HCT116 (cell line): ENCODE data around the gene RIBC2.

ENCODE experiments used
- EZH2 ChIP-seq: fragments of 200-600 bp; sonication (generic); IDR thresholded peaks from 2 replicates; pipeline ENCODE4 v1.6.1; 2017; ENCODE audit warnings: antibody characterized with exemption, mixed run types
- TF ChIP-seq, protein P1 (sequence below), 3 experiments: fragments of 200-600 bp in 1 of 3; sonication (generic) in 1 of 3; IDR thresholded peaks in 2 of 3; conservative IDR thresholded peaks in 1 of 3; 2 replicates each; pipeline ENCODE4 v1.5.1; 2012 to 2017; ENCODE audit warnings: low read depth in 2 of 3, low read length in 2 of 3, antibody characterized with exemption in 1 of 3, borderline replicate concordance in 1 of 3, control low read depth in 1 of 3, mild to moderate bottlenecking in 1 of 3, mixed read lengths in 1 of 3, mixed run types in 1 of 3, moderate library complexity in 1 of 3; ENCODE audit not compliant: insufficient read depth in 1 of 3

DNA sequence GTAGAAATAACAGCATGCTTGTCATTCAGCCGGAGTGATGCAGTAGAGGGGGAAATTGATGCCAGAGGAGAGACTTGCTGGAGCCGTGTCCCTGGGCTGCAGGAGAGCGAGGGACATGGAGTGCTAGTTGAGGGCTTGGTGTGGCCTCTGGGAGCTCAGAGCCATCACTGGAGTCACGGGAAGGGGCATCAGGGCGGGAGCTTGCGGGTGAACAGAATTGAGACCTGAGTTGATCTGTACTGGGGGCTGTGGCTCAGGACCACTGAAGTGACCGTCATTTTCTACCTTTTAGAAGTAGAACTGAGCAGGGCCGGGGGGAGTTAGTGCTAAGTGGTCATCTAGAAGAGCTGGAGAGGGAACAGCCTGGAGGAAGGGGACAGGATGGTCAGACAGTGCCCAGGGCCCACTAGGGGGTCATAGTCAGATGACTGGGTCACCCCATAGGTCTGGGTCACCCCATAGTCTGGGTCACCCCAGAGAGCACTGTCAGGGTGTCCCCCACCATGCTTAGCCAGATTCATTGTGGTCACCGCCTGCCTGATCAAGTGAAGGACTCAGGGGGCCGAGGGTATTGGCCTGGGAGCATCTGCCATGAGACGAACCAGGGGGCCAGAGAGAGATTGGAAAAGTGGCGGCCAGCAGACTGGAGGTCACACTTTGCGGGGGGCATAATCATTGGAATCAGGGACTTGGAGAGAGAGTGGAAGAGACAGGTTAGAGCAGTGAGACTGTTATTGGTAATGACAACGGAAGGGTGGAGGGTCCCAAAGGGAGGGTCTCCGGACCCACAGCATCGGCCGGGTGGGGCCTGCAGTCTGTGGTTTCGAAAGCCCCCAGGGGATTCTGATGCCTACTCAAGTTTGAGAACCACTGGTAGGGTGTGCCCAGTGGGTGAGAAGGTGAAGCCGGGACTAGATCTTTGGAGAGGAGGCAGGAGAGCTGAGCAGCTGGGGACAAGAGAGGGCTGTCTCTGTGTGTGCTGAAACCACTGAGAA, 15.2 kb downstream of the RIBC2 start:
- TF ChIP-seq, protein P1, sequence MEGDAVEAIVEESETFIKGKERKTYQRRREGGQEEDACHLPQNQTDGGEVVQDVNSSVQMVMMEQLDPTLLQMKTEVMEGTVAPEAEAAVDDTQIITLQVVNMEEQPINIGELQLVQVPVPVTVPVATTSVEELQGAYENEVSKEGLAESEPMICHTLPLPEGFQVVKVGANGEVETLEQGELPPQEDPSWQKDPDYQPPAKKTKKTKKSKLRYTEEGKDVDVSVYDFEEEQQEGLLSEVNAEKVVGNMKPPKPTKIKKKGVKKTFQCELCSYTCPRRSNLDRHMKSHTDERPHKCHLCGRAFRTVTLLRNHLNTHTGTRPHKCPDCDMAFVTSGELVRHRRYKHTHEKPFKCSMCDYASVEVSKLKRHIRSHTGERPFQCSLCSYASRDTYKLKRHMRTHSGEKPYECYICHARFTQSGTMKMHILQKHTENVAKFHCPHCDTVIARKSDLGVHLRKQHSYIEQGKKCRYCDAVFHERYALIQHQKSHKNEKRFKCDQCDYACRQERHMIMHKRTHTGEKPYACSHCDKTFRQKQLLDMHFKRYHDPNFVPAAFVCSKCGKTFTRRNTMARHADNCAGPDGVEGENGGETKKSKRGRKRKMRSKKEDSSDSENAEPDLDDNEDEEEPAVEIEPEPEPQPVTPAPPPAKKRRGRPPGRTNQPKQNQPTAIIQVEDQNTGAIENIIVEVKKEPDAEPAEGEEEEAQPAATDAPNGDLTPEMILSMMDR (IDR thresholded peaks at IDR 0.05 in 2 of 3, conservative IDR thresholded peaks at IDR 0.05 in 1 of 3; ENCODE audit: borderline replicate concordance in 1 of 3, insufficient read depth in 1 of 3, low read depth in 2 of 3, low read length in 2 of 3): no peak
- TF ChIP-seq EZH2: no peak
